ENCODE data around the gene BEST1.
A peak's percentile ranks its signal among the peaks of the same experiment; 100 is the strongest.

The BEST1 gene

DNA sequence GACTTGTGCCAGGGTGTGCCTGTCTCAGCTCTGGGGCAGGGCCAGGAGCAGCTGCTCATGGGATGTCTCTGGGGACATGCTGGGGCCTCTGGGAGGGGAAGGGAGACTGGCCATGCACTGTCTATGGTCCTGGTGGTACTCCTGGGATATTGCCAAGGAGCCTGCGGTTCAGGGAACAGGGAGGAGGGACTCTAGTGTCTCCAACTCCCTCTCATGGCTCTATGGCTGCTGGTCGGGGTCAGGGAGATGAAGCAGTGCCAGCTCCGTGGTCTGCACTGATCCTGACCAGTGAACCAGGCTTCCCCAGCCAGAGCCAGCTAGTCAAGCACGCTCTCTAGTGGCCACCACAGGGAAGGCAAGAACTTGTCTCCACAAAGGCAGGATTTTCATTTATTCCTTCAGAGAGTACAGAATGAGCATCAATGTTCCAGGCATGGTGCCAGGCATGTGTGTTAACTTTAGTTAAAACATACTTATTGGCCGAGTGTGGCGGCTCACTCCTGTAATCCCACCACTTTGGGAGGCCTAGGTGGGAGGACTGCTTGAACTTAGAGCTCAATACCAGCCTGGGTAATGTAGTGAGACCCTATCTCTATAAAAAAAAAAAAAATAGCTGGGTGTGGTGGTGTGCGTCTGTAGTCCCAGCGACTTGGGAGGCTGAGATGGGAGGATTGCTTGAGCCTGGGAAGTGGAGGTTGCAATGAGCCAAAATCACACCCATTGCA, 2.5 kb upstream of the BEST1 start:
- TF ChIP-seq GATA3 (IDR thresholded peaks at IDR 0.05; ENCODE audit: low read depth, low read length) (no peak), GATA2 (IDR thresholded peaks at IDR 0.05; ENCODE audit: low read depth, low read length) (no peak)

- TF ChIP-seq GATA3 (IDR thresholded peaks at IDR 0.05; ENCODE audit: low read depth, low read length) (no peak), GATA2 (IDR thresholded peaks at IDR 0.05; ENCODE audit: low read depth, low read length) (no peak)
These were observed 1.6 kb upstream of the BEST1 start for GRCh38 chr11:61948505-61948904.

DNA sequence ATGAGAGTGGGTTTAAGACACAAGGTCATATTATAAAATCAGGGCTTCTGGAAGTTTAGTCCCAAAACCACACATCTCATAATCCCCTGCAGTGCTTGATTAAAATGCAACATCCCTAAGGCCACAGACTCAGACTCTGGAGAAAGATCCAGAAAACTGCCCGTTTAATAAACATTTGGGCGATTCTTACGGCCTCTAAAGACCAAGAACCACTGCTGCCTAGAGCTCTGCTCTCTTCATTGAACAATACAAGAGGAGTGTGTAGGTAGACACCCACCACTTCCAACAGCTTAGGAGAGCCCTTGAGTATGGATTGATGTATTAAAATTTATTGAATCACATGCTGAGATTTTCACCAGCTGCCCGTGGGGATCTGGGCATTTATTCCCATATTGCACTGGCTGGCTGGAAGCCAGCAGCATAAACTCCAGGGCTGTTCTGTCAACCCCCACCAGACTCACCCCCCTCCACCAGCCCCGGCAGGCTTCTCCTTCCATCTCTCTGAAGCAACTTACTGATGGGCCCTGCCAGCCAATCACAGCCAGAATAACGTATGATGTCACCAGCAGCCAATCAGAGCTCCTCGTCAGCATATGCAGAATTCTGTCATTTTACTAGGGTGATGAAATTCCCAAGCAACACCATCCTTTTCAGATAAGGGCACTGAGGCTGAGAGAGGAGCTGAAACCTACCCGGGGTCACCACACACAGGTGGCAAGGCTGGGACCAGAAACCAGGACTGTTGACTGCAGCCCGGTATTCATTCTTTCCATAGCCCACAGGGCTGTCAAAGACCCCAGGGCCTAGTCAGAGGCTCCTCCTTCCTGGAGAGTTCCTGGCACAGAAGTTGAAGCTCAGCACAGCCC, 749 bp upstream of the BEST1 start:
- 0 out of 2 replicates have a peak, but pooled peaks have one; percentile 19 for TF ChIP-seq GATA2 (IDR thresholded peaks at IDR 0.05; ENCODE audit: low read depth, low read length)
- no peak for TF ChIP-seq GATA3 (IDR thresholded peaks at IDR 0.05; ENCODE audit: low read depth, low read length)

GRCh38 chr11:61951484-61952135, 1.5 kb downstream of the BEST1 start:
- no peak for TF ChIP-seq GATA2 (IDR thresholded peaks at IDR 0.05; ENCODE audit: low read depth, low read length)
- no peak for TF ChIP-seq GATA3 (IDR thresholded peaks at IDR 0.05; ENCODE audit: low read depth, low read length)

GRCh38 chr11:61952882-61953281, 2.7 kb downstream of the BEST1 start:
- no peak for TF ChIP-seq GATA2 (IDR thresholded peaks at IDR 0.05; ENCODE audit: low read depth, low read length)
- TF ChIP-seq GATA3 (IDR thresholded peaks at IDR 0.05; ENCODE audit: low read depth, low read length): no peak

DNA sequence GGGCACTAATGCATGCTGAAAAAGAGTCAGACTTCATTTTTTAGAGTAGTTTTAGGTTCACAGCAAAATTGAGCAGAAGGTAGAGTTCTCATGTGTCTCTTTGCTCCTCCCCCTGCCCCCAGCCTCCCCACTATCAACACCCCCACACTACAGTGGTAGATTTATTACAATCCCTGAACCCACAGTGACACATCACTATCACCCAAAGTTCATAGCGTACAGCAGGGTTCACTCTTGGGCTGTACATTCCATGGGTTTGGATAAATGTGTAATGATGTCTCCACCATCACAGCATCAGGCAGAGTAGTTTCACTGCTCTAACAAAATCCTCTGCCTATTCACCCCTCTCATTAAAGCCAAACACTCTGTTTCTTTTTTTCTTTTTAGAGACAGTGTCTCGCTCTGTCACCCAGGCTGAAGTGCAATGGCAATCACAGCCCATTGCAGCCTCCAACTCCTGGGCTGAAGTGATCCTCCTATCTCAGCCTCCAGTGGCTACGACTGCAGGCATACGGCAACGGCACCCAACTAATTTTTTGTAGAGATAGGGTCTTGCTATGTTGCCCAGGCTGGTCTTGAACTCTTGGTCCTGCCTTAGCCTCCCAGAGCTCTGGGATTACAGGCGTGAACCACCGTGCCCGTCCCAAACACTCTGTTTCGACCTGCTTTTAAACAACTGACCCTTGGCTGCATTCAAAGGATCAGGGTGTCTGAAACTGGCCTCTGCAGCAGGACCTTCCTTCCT, 4.1 kb downstream of the BEST1 start:
- no peak for TF ChIP-seq GATA2 (IDR thresholded peaks at IDR 0.05; ENCODE audit: low read depth, low read length)
- TF ChIP-seq GATA3 (IDR thresholded peaks at IDR 0.05; ENCODE audit: low read depth, low read length): no peak

GRCh38 chr11:61954851-61955421, 4.8 kb downstream of the BEST1 start:
- TF ChIP-seq GATA3 (IDR thresholded peaks at IDR 0.05; ENCODE audit: low read depth, low read length) (no peak), GATA2 (IDR thresholded peaks at IDR 0.05; ENCODE audit: low read depth, low read length) (no peak)

GRCh38 chr11:61955422-61956135, 5.4 kb downstream of the BEST1 start:
- TF ChIP-seq GATA3 (IDR thresholded peaks at IDR 0.05; ENCODE audit: low read depth, low read length) (no peak), GATA2 (IDR thresholded peaks at IDR 0.05; ENCODE audit: low read depth, low read length) (no peak)

- TF ChIP-seq GATA3 (IDR thresholded peaks at IDR 0.05; ENCODE audit: low read depth, low read length) (no peak), GATA2 (IDR thresholded peaks at IDR 0.05; ENCODE audit: low read depth, low read length) (no peak)
These were observed 6.3 kb downstream of the BEST1 start for GRCh38 chr11:61956191-61957020.

DNA sequence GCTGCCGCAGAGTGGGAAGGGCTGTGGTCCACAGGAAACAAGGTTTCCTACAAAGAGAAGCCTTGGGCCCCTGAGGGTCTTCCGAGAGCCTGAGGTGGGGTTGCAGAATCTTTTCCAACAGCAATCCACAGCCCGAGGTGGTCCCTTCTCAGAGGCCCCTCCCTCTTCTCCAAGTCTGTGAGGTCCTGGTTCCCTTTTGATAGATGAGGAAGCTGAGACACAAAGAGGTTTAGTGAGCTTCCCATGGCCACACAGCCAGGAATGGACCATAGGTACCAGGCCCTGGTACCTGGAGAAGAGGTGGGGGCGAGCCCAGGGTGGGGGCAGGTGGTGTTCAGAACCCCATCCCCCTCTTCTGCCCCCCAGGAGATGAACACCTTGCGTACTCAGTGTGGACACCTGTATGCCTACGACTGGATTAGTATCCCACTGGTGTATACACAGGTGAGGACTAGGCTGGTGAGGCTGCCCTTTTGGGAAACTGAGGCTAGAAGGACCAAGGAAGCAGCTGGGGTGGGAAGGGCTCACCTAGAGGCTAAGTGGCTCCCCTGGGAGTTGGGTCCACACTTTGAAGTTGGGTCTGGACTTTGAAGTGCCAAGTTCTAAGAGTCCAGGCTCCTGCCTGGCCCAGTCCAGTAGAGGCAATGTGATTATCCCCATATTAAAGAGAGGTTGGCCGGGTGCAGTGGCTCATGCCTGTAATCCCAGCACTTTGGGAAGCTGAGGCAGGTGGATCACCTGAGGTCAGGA, 7.0 kb downstream of the BEST1 start:
- TF ChIP-seq GATA2 (IDR thresholded peaks at IDR 0.05; ENCODE audit: low read depth, low read length) (no peak), GATA3 (IDR thresholded peaks at IDR 0.05; ENCODE audit: low read depth, low read length) (no peak)

GRCh38 chr11:61958590-61958989, 8.4 kb downstream of the BEST1 start:
- TF ChIP-seq GATA3 (IDR thresholded peaks at IDR 0.05; ENCODE audit: low read depth, low read length) (no peak), GATA2 (IDR thresholded peaks at IDR 0.05; ENCODE audit: low read depth, low read length) (no peak)

Measured in SH-SY5Y (cell line).